Activated CD4-positive, CD25-positive, alpha-beta regulatory T cell treated with anti-CD3 and anti-CD28 coated beads, Interleukin-2, amount 50 U/mL, for 24 hours (primary cell): ENCODE measurements around the gene SLC38A9.

ENCODE experiments used
- ATAC-seq, 2 donors: fragments of 150-1000 bp; cut with Tn5 transposase; one replicate each; pipeline ENCODE4 v1.10.0; 2021; ENCODE audit warnings: mild to moderate bottlenecking in 1 of 2, moderate library complexity in 1 of 2

SLC38A9 gene

DNA sequence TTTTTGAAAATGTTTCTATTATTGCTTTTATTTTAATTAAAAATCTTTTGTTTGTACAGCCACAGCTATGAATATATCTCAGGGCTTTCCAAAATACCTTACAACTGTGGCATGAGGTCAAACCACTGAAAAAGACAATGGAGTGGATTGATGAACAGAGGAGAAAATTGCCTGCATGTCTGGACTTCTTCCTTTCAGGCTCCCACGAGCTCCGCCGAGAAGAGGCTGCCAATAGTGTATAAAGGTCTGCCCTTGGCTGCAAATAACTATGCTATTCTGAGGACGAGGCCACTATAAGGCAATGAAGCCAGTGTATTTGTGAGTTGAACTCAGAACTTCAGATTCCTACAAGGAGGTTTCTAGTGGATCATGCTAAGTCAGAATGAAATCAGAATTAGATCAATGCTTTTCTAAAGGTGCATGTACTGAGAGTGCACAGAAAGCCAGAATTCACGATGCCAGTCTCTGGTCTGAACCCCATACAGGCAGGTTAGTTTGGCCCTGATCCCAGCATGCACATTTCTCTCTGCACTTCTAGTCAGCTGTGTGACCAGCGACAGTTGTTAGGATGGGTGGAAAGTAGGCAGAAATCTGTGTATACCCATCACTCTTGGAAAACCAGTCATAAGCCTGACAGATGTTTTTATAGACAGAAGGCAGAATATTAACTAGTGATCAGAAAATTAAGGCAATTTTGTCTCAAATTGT is 134.6 kb downstream of the SLC38A9 start:
- ATAC-seq, result no peak

DNA sequence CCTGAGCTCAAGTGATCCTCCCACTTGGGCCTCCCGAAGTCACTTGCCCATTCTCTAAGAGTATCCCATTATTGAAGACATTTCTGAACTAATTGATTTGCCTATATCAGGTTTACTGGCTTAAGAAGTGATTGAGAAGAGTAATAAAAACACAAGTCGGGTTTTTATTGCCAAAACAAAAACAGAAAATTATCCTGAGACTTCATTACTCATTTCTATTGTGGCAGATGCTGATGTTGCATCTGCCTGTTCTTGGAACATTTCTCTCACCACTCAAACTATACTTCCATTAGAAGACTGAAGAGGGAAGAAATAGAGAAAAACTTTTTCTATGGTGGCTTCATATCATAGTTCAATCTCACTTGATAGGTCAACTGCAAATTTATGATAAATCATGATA is 135.5 kb downstream of the SLC38A9 start:
- no peak for ATAC-seq
